ENCODE data around the gene EXO1. TPM values are rescaled to one million over a fixed set of nuclear protein-coding genes. Genes with fewer than 3 reads are reported as not detected.

EXO1 gene
- total and polyA plus RNA-seq, 8 donors: 0.89 to 19.3 (median 1.2) TPM; not detected in 2

DNA sequence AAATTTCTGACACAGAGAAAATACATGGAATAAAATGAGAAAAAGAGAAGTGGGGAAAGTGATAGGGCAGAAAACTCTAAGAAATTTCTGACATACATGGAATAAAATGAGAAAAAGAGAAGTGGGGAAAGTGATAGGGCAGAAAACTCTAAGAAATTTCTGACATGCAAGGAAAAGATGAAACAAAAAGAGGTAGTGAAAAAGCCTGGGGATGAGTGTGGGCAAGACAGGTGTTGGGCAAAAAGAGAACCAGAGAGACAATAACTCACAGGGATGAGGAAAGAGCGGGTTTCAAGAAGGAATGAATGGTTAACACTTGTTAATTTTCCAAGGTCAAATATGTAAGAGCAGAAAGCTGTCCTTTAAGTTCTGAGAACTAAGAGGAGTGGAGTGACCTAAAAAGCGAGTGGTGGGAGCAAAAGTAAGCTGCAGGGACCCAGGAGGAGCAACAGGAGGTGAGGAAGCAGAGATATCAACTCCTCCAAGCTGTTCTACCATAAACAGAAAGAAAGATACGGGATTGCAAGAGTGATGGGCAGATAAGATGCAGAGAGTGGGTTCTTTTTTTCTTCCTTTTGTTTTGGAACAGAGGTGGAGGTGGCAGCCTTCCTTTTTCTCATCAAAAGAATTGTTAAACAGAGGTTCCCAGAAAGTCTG, 29.9 kb upstream of the EXO1 start:
- intact Hi-C loops (cut with DNase I; ENCODE audit: low total_unique reads): no loop called here
- Histone ChIP-seq H3K9me3 (no peaks in the 10 kb centered on the region), H3K36me3 (no peaks in the 10 kb centered on the region), H3K4me3 (no peak overlapping the region), H3K27me3 (no peaks in the 10 kb centered on the region), H3K4me1 (no peaks in the 10 kb centered on the region), H3K27ac (no peak overlapping the region)
- 49 to 61% (median 59%) methylated on average over 3 of the region's 3 CpGs for WGBS, 5 donors
- TF ChIP-seq POLR2AphosphoS5 (IDR thresholded peaks at IDR 0.05) (no peak), POLR2A (IDR thresholded peaks at IDR 0.05) (no peak), EP300 (IDR thresholded peaks at IDR 0.05) (no peak)
- TF ChIP-seq, protein P1, sequence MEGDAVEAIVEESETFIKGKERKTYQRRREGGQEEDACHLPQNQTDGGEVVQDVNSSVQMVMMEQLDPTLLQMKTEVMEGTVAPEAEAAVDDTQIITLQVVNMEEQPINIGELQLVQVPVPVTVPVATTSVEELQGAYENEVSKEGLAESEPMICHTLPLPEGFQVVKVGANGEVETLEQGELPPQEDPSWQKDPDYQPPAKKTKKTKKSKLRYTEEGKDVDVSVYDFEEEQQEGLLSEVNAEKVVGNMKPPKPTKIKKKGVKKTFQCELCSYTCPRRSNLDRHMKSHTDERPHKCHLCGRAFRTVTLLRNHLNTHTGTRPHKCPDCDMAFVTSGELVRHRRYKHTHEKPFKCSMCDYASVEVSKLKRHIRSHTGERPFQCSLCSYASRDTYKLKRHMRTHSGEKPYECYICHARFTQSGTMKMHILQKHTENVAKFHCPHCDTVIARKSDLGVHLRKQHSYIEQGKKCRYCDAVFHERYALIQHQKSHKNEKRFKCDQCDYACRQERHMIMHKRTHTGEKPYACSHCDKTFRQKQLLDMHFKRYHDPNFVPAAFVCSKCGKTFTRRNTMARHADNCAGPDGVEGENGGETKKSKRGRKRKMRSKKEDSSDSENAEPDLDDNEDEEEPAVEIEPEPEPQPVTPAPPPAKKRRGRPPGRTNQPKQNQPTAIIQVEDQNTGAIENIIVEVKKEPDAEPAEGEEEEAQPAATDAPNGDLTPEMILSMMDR (IDR thresholded peaks at IDR 0.05): no peak
- DNase-seq: no peak

DNA sequence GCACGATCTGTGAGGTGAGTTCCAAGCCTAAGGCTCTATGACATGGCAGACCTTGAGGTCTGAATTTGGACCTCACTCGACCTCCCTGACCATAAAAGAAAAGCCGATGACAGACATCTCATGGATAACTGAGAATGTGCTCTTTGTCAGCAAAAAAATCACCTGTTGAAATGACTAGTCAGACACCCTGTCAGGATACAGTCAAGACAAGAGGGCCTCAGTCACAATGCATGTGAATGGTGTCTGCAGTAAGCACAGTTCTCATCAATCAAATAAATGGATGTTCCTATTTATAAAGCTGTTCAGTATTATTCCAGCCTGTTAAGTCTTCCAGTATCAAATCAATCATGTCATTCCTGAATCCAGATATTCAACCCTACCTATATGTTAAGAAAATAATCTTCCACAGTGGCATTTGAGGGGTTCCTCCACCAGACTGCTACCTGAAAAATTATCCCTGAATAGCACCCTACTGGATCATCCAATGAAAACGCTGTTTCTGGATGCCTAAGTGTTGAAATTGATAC, 28.6 kb upstream of the EXO1 start:
- Histone ChIP-seq H3K27me3 (no peaks in the 10 kb centered on the region), H3K27ac (no peak overlapping the region), H3K4me1 (no peaks in the 10 kb centered on the region), H3K4me3 (no peak overlapping the region), H3K36me3 (no peaks in the 10 kb centered on the region), H3K9me3 (no peaks in the 10 kb centered on the region)
- 76 to 86% (median 77%) methylated on average over 4 of the region's 4 CpGs for WGBS, 5 donors
- TF ChIP-seq, protein P1 (IDR thresholded peaks at IDR 0.05): no peak
- TF ChIP-seq POLR2AphosphoS5 (IDR thresholded peaks at IDR 0.05): no peak
- TF ChIP-seq EP300 (IDR thresholded peaks at IDR 0.05): no peak
- no peak for TF ChIP-seq POLR2A (IDR thresholded peaks at IDR 0.05)
- no peak for DNase-seq
- intact Hi-C loops (cut with DNase I; ENCODE audit: low total_unique reads): no loop called here

DNA sequence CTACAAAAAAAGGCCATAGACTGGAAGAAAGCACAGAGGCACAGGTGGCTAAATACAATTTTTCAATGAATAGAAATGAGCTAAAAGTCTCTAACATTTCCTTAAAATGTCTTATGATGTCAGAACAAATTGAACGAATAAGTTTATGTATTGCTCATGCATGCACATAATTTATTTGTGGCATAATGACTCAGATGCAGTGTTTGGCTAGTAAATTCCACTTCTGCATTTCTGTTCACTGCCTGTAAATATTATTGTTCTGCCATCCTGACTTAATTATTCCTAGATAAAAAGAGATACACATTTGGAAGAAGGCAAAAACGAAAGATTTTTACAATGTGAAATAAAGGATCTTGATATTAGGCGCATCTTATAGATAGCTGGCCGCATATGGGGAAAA, 26.6 kb upstream of the EXO1 start:
- no peak for TF ChIP-seq POLR2A (IDR thresholded peaks at IDR 0.05)
- TF ChIP-seq EP300 (IDR thresholded peaks at IDR 0.05): no peak
- TF ChIP-seq, protein P1 (IDR thresholded peaks at IDR 0.05): no peak
- Histone ChIP-seq H3K4me3 (no peak overlapping the region), H3K4me1 (no peaks in the 10 kb centered on the region), H3K27ac (no peak overlapping the region), H3K36me3 (no peaks in the 10 kb centered on the region), H3K9me3 (no peaks in the 10 kb centered on the region), H3K27me3 (no peaks in the 10 kb centered on the region)
- intact Hi-C loops (cut with DNase I; ENCODE audit: low total_unique reads): loop anchor here (10.0 kb wide), 1 partner anchor 287 kb away; the partner anchor contains the start of gene KMO
- DNase-seq: no peak
- WGBS, 5 donors: 80 to 92% (median 86%) methylated on average over 4 of the region's 4 CpGs

DNA sequence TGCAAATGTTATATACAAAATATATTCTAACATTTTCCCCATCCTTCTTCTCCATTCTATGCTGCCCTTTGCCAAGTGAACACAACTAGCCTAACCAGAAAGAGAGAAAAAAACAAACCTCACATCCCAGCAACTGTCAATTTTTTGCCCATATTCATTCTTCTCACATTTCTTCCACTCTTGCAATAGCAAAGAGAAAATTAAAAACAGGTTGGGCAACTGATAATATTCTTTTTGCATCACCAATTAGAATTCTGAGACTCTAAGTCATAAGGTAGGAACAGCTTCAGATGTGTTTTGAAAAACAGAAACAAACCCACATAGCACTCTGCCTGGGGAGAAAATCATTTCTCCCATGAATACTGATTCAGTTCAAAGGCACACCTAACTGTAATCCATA, 25.2 kb upstream of the EXO1 start:
- DNase-seq: no peak
- Histone ChIP-seq H3K27ac (no peak overlapping the region), H3K4me1 (no peaks in the 10 kb centered on the region), H3K27me3 (no peaks in the 10 kb centered on the region), H3K4me3 (no peak overlapping the region), H3K36me3 (no peaks in the 10 kb centered on the region), H3K9me3 (no peaks in the 10 kb centered on the region)
- no peak for TF ChIP-seq POLR2A (IDR thresholded peaks at IDR 0.05)
- TF ChIP-seq POLR2AphosphoS5 (IDR thresholded peaks at IDR 0.05): no peak
- no peak for TF ChIP-seq EP300 (IDR thresholded peaks at IDR 0.05)
- TF ChIP-seq, protein P1 (IDR thresholded peaks at IDR 0.05): no peak
- intact Hi-C loops (cut with DNase I; ENCODE audit: low total_unique reads): loop anchor here (10.0 kb wide), 1 partner anchor 288 kb away; the partner anchor contains the start of gene KMO
